Common myeloid progenitor, CD34-positive (primary cell): Measurements from ENCODE around the gene EBF3.

ENCODE experiments used
- CTCF ChIA-PET: fragments of 350-600 bp; sonication (Branson Sonifier 250); formaldehyde crosslinking; loops from one replicate; lab custom pipeline; 2021; ENCODE audit warnings: antibody characterized with exemption; lab: Charles Lee
- POLR2A ChIA-PET: fragments of 350-600 bp; sonication (Branson Sonifier 250); formaldehyde crosslinking; loops from one replicate; lab custom pipeline; 2021; ENCODE audit warnings: antibody characterized with exemption; lab: Charles Lee
- DNase-seq, 3 donors: peaks; one replicate each; pipeline versions ENCODE4 v3.0.0 to v3.0.0-alpha.2; 2013
- H3K27ac ChIP-seq, 2 experiments: 1 replicate in 1 of 2; 2 replicates in 1 of 2; pipeline ENCODE4 v1.7.0; 2013; ENCODE audit warnings: inconsistent platforms in 2 of 2, low read length in 2 of 2, mild to moderate bottlenecking in 2 of 2, low read depth in 1 of 2, moderate library complexity in 1 of 2; ENCODE audit not compliant: severe bottlenecking in 2 of 2, insufficient read depth in 1 of 2, poor library complexity in 1 of 2
- H3K27me3 ChIP-seq, 5 experiments: replicated peaks in 2 of 5; 1 replicate in 3 of 5; 2 replicates in 2 of 5; pipeline versions ENCODE4 v1.6.1 to v1.7.0; 2013; ENCODE audit warnings: low read length in 4 of 5, mild to moderate bottlenecking in 2 of 5, moderate library complexity in 2 of 5, inconsistent platforms in 1 of 5; ENCODE audit not compliant: insufficient read depth in 5 of 5, control insufficient read depth in 4 of 5
- H3K36me3 ChIP-seq, 4 experiments: 1 replicate in 2 of 4; 2 replicates in 2 of 4; pipeline versions ENCODE4 v1.6.1 to v1.7.0; 2013; ENCODE audit warnings: low read length in 3 of 4, control low read depth in 1 of 4, mild to moderate bottlenecking in 1 of 4; ENCODE audit not compliant: control insufficient read depth in 4 of 4, insufficient read depth in 4 of 4
- H3K4me1 ChIP-seq, 4 experiments: 1 replicate in 3 of 4; 2 replicates in 1 of 4; pipeline versions ENCODE4 v1.6.1 to v1.7.1; 2013; ENCODE audit warnings: low read length in 3 of 4, mild to moderate bottlenecking in 3 of 4, control low read depth in 1 of 4, inconsistent platforms in 1 of 4, moderate library complexity in 1 of 4; ENCODE audit not compliant: control insufficient read depth in 4 of 4, insufficient read depth in 4 of 4; ENCODE audit errors: control extremely low read depth in 1 of 4
- H3K4me3 ChIP-seq, 7 experiments: 1 replicate in 4 of 7; 2 replicates in 3 of 7; pipeline versions ENCODE4 v1.5.1 to v1.7.0; 2013; ENCODE audit warnings: mild to moderate bottlenecking in 7 of 7, low read length in 6 of 7, moderate library complexity in 6 of 7, inconsistent platforms in 2 of 7, low read depth in 2 of 7, control low read depth in 1 of 7; ENCODE audit not compliant: insufficient read depth in 4 of 7, control insufficient read depth in 1 of 7; ENCODE audit errors: extremely low read depth in 1 of 7
- H3K9me3 ChIP-seq, 5 experiments: 1 replicate in 4 of 5; 2 replicates in 1 of 5; pipeline versions ENCODE4 v1.6.1 to v1.7.1; 2013; ENCODE audit warnings: low read length in 4 of 5, mild to moderate bottlenecking in 2 of 5, inconsistent platforms in 1 of 5, low read depth in 1 of 5, moderate library complexity in 1 of 5; ENCODE audit not compliant: control insufficient read depth in 4 of 5, insufficient read depth in 2 of 5; ENCODE audit errors: control extremely low read depth in 1 of 5
- WGBS: methylation state at CpG from one replicate; pipeline ENCODE4 v1.1.5; 2013; ENCODE audit not compliant: insufficient coverage; 5-methylcytosine and 5-hydroxymethylcytosine counted together

EBF3 gene

DNA sequence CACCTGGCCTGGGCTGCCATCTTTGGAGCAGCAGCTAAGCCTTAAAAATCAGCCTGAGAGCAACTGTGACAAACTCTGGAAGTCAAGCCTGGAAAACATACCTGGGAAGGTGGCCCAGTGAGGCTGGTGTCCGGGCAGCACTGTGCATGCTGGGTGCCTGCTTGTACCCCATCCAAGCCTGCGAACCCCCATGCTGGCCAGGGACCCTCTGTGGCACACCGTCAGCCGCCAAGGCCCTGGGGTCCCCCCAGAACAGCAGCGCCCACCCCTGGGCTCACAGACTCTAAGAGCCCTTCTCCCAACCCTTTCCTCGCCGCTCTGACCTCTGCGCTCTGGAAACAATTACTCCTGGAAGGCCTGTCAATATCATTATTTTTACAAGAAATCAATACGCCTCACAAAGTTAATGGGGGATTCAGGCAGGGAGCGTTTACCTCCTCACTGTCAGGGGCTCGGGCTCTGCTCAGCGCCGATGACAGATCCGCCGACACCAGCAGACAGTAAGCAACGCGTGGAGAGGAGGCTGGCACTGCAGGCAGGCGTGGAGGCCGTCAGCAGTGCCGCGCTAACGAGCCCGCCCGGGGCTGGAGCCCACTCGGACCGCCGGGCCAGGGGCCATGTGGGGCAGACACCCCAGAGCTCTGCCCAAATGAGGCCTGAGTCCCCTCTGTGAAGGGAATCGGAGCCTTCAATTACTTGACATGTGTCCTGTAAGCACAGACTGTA is 54.4 kb downstream of the EBF3 start:
- no peaks in the 10 kb centered on the region for H3K9me3 ChIP-seq
- CTCF ChIA-PET = no interaction called here
- 97% methylated on average over 26 of the region's 28 CpGs for WGBS
- H3K4me3 ChIP-seq = no peak overlapping the region
- no peak for DNase-seq
- POLR2A ChIA-PET = no interaction called here
- peaks cover 0 to 3% (median 0%) of the 10 kb centered on the region in 4 experiments for H3K4me1 ChIP-seq
- H3K27ac ChIP-seq = no peak overlapping the region
- peaks cover 0 to 3% (median 0%) of the 10 kb centered on the region in 5 experiments for H3K27me3 ChIP-seq
- no peaks in the 10 kb centered on the region for H3K36me3 ChIP-seq

DNA sequence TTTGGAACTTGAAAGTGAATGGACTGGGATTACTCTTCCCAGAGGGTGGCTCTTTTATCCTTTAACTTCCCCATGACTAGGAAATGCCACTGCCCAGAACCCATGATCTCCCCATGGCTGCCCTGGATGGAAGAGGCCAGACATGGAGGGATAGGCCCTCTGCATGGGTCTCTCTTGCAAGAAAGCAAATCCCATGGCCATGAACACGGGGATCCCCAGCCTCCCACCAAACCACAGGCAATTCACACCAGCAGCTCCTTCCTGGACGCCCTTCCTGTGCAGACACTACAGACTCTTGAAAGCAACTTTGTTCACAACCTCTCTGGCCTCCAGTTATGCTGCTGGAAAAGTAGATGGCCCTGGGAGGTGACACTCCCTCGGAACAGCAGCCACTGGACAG is 55.0 kb downstream of the EBF3 start:
- H3K4me3 ChIP-seq = no peak overlapping the region
- peaks cover 0 to 4% (median 3%) of the 10 kb centered on the region in 5 experiments for H3K27me3 ChIP-seq
- DNase-seq = no peak
- ChIA-PET CTCF (no interaction called here), POLR2A (no interaction called here)
- H3K4me1 ChIP-seq = peaks cover 0 to 3% (median 0%) of the 10 kb centered on the region in 4 experiments
- H3K36me3 ChIP-seq = no peaks in the 10 kb centered on the region
- 100% methylated on average over 1 of the region's 3 CpGs for WGBS
- no peak overlapping the region for H3K27ac ChIP-seq
- no peaks in the 10 kb centered on the region for H3K9me3 ChIP-seq

DNA sequence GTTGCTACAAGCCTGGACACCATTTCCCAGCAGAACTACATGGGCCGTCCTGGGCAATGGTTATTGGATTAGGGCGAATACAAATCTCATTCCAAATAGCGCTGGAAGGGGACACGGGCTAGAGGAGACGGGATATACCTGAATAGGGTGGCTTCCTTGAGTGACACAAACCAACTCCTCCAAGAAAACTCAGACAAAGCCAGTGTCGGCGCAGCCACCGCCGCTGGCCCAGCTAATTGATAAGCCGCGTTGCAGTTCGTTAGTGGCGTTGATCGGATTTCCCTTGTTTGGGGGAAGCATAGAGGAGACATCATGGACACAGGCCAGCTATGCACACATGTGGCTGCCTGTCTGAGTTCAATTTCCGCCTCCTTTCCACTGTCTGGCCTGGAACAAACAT is 55.7 kb downstream of the EBF3 start:
- 99% methylated on average over 15 of the region's 15 CpGs for WGBS
- Histone ChIP-seq H3K27me3 (peaks cover 0 to 4% (median 3%) of the 10 kb centered on the region in 5 experiments), H3K27ac (no peak overlapping the region), H3K4me3 (no peak overlapping the region), H3K36me3 (no peaks in the 10 kb centered on the region), H3K4me1 (peaks cover 0 to 3% (median 0%) of the 10 kb centered on the region in 4 experiments), H3K9me3 (no peaks in the 10 kb centered on the region)
- CTCF ChIA-PET = no interaction called here
- POLR2A ChIA-PET = no interaction called here
- no peak for DNase-seq

DNA sequence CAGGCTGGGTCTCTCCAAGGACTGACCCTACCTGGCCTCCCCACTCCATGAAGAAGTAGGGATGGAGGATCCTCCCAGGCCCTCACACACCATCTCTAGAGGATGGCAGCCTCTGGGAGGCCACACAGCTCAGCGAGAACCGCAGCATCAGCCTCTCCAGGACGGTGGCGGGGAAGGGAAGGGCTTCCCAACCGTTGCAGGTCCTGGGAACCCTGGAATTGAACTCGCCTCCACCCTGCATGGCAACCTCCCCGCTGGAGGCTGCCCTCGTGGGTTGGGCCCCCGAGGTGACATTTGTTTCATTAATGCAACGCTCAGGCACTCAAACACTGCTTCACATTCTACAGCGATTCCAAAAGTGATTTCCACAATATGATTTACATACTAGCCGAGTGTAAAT is 58.5 kb downstream of the EBF3 start:
- Histone ChIP-seq H3K36me3 (no peaks in the 10 kb centered on the region), H3K4me3 (no peak overlapping the region), H3K27ac (no peak overlapping the region), H3K27me3 (peaks cover 0 to 22% (median 11%) of the 10 kb centered on the region in 5 experiments), H3K4me1 (peaks cover 0 to 3% (median 0%) of the 10 kb centered on the region in 4 experiments), H3K9me3 (no peaks in the 10 kb centered on the region)
- WGBS = 96% methylated on average over 9 of the region's 12 CpGs
- CTCF ChIA-PET = interaction anchor here (1.6 kb wide), 1 partner anchor 17 kb away, joined by 4 read pairs; no protein-coding TSS in a partner anchor
- POLR2A ChIA-PET = no interaction called here
- DNase-seq = no peak

DNA sequence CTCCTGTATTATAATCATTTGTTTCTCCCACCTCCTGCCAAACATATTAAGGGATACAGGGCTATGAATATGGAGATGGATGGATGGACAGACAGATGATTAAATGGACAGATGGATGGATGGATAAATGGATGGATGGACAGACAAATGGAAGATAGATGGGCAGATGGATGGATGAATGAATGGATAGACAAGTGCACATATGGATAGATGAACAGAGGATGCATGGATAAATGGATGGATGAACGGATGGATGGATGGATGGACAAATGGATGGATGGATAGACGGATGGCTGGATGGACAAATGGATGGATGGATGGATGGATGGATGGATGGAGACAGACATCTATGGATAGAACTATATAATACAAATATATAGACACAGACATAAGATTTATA is 59.8 kb downstream of the EBF3 start:
- Histone ChIP-seq H3K4me3 (no peak overlapping the region), H3K36me3 (no peaks in the 10 kb centered on the region), H3K27me3 (peaks cover 0 to 33% (median 13%) of the 10 kb centered on the region in 5 experiments), H3K9me3 (no peaks in the 10 kb centered on the region), H3K27ac (no peak overlapping the region), H3K4me1 (peaks cover 0 to 1% (median 0%) of the 10 kb centered on the region in 4 experiments)
- no peak for DNase-seq
- POLR2A ChIA-PET = no interaction called here
- WGBS = 80% methylated on average over 1 of the region's 2 CpGs
- CTCF ChIA-PET = no interaction called here

DNA sequence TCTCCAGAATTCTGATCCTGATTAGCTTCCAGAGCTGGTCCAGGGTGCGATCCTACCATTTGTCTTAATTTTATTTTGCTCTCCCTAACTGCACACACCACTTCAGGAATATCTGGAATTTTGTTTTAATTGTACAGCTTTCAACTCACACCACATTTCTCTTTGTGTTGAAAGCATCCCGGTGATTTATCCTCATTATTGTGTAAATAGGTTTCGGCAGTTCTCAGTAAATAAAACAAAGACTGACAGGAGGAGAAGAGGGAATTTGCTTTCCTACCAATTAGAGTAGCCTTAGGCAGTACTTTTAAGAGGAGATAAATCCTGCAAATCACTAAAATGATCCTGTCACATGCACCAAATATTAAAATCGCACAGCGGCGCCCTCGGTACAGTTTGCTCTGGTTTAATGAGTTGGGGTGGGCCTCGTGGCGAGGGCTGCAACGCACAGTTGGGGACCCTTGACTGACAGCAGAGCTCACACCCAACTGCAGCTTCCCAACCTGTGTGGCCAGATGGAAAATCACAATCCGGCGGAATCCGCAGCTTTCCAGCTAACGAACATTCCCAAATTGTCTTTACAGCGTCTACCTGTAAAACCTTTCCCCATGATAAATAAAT is 62.6 kb downstream of the EBF3 start:
- Histone ChIP-seq H3K27ac (no peak overlapping the region), H3K4me1 (no peaks in the 10 kb centered on the region), H3K9me3 (no peaks in the 10 kb centered on the region), H3K4me3 (no peak overlapping the region), H3K27me3 (peaks cover 0 to 58% (median 23%) of the 10 kb centered on the region in 5 experiments), H3K36me3 (no peaks in the 10 kb centered on the region)
- POLR2A ChIA-PET = interaction anchor here (0.6 kb wide), 2 partner anchors 52 to 240 kb away, joined by 3 to 4 read pairs; no protein-coding TSS in a partner anchor
- no peak for DNase-seq
- 93% methylated on average over 11 of the region's 15 CpGs for WGBS
- CTCF ChIA-PET = interaction anchor here (0.7 to 1.7 kb wide), 2 partner anchors 13 to 1985 kb away, joined by 3 read pairs; no protein-coding TSS in a partner anchor

DNA sequence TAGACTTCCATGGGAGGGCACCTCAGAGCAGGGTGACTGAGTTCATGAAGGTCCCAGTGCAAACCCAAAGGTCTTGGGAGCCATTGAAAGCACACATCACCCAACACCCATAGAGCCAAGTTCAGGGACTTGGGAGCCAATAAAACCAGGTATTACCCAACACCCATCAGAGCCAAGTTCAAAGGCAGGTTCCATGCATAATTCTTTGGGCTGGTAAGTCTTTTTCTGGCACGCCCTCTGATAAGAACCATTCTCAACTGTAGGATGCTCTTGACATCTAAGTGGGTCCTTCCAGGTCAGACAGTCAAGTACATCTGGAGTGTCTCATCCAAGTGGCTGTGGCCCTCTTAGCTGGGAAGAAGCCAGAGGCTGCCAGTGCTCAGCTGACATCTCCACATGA is 63.2 kb downstream of the EBF3 start:
- ChIA-PET POLR2A (no interaction called here), CTCF (interaction anchor here (1.7 kb wide), 1 partner anchor 12 kb away, joined by 3 read pairs; no protein-coding TSS in a partner anchor)
- Histone ChIP-seq H3K4me1 (no peaks in the 10 kb centered on the region), H3K9me3 (no peaks in the 10 kb centered on the region), H3K36me3 (no peaks in the 10 kb centered on the region), H3K27me3 (peaks cover 0 to 58% (median 23%) of the 10 kb centered on the region in 5 experiments), H3K27ac (no peak overlapping the region), H3K4me3 (no peak overlapping the region)
- no peak for DNase-seq
- 100% methylated on average over 1 of the region's 1 CpG for WGBS
